ENCODE data around the gene TEF.

The TEF gene

DNA sequence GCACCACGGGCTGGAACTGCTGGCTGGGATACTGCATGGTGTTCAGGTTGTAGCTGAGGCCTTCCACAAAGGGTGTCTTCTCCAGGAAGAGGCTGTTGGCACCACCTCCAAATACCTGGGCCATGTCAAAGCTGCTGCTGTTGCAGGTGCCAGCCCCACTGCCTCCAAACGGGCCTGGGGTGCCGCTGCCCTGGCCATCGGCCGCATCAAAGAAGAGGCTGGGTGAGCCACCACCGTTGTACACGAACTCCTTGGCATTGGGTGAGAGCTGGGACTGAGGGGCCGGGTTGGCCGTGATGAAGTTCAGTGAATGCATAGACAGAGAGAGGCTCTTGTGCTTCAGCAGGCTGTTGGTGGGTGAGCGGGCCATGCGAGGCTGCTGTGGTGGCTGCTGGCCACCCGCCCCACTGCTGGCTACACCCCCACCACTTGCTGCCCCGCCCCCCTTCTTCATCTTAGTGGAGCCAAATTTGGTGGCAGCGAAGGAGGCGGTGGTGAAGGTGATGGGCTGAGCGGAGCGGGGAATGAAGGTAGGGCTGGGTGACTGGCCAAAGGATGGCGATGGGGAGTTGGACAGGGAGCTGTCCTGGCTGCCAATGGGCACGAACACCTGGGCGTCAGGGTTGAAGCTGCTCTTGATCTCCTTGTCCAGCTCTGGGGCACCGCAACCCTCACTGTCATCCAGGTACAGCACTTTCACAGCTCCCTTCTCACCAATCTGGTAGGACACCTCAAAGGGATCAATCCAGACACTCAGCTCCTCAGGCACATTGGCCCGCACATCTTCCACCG is 54.8 kb downstream of the TEF start:
- no peak for TF ChIP-seq YY1 (IDR thresholded peaks at IDR 0.05; ENCODE audit: low read depth)
- no peak for TF ChIP-seq TAF1 (IDR thresholded peaks at IDR 0.05; ENCODE audit: low read depth)
- no peak for TF ChIP-seq RAD21 (IDR thresholded peaks at IDR 0.05; ENCODE audit: low read depth)
- no peak for TF ChIP-seq TCF12 (IDR thresholded peaks at IDR 0.05; ENCODE audit: low read depth)
- no peak for TF ChIP-seq EGR1 (IDR thresholded peaks at IDR 0.05)
- TF ChIP-seq, protein P1, sequence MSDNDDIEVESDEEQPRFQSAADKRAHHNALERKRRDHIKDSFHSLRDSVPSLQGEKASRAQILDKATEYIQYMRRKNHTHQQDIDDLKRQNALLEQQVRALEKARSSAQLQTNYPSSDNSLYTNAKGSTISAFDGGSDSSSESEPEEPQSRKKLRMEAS (IDR thresholded peaks at IDR 0.05): no peak
- no peak for TF ChIP-seq TEAD4 (IDR thresholded peaks at IDR 0.05)
- TF ChIP-seq, protein P2, sequence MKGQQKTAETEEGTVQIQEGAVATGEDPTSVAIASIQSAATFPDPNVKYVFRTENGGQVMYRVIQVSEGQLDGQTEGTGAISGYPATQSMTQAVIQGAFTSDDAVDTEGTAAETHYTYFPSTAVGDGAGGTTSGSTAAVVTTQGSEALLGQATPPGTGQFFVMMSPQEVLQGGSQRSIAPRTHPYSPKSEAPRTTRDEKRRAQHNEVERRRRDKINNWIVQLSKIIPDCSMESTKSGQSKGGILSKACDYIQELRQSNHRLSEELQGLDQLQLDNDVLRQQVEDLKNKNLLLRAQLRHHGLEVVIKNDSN (IDR thresholded peaks at IDR 0.05): no peak
- no peak for TF ChIP-seq CEBPB (IDR thresholded peaks at IDR 0.05)
- no peak for TF ChIP-seq ZBTB7A (IDR thresholded peaks at IDR 0.05; ENCODE audit: low read depth)
- TF ChIP-seq, protein P3, sequence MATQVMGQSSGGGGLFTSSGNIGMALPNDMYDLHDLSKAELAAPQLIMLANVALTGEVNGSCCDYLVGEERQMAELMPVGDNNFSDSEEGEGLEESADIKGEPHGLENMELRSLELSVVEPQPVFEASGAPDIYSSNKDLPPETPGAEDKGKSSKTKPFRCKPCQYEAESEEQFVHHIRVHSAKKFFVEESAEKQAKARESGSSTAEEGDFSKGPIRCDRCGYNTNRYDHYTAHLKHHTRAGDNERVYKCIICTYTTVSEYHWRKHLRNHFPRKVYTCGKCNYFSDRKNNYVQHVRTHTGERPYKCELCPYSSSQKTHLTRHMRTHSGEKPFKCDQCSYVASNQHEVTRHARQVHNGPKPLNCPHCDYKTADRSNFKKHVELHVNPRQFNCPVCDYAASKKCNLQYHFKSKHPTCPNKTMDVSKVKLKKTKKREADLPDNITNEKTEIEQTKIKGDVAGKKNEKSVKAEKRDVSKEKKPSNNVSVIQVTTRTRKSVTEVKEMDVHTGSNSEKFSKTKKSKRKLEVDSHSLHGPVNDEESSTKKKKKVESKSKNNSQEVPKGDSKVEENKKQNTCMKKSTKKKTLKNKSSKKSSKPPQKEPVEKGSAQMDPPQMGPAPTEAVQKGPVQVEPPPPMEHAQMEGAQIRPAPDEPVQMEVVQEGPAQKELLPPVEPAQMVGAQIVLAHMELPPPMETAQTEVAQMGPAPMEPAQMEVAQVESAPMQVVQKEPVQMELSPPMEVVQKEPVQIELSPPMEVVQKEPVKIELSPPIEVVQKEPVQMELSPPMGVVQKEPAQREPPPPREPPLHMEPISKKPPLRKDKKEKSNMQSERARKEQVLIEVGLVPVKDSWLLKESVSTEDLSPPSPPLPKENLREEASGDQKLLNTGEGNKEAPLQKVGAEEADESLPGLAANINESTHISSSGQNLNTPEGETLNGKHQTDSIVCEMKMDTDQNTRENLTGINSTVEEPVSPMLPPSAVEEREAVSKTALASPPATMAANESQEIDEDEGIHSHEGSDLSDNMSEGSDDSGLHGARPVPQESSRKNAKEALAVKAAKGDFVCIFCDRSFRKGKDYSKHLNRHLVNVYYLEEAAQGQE (IDR thresholded peaks at IDR 0.05; ENCODE audit: low read depth): no peak
- no peak for TF ChIP-seq CREB1 (IDR thresholded peaks at IDR 0.05; ENCODE audit: low read depth)

DNA sequence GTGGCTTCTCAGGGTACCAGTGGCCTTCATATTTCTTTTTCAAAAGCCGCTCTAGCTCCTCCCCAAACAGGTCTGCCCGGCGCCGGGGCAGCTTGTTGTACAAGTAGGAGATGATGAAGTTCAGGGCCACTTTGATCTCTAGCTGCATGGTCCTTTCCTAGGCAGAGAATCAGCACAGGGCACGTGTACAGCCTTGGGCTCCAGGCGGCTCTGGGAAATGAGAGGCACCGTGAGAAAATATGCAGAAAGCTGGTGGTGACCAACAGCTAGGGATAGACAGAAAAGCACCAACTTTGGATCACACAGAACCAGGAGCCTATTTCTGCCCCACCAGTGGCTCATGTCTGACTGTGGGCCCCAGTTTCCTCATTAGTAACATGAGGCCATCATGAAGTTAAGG is 55.5 kb downstream of the TEF start:
- TF ChIP-seq NFIC (IDR thresholded peaks at IDR 0.05) (no peak), EGR1 (IDR thresholded peaks at IDR 0.05) (no peak), TCF12 (IDR thresholded peaks at IDR 0.05; ENCODE audit: low read depth) (no peak), TEAD4 (IDR thresholded peaks at IDR 0.05) (no peak), FOXM1 (IDR thresholded peaks at IDR 0.05; ENCODE audit: borderline replicate concordance, low read depth) (no peak), ZBTB7A (IDR thresholded peaks at IDR 0.05; ENCODE audit: low read depth) (no peak), CREB1 (IDR thresholded peaks at IDR 0.05; ENCODE audit: low read depth) (no peak), TAF1 (IDR thresholded peaks at IDR 0.05; ENCODE audit: low read depth) (no peak), YY1 (IDR thresholded peaks at IDR 0.05; ENCODE audit: low read depth) (no peak), CEBPB (IDR thresholded peaks at IDR 0.05) (no peak), RAD21 (IDR thresholded peaks at IDR 0.05; ENCODE audit: low read depth) (no peak), EP300 (IDR thresholded peaks at IDR 0.05; ENCODE audit: borderline replicate concordance) (no peak)
- TF ChIP-seq, protein P2 (IDR thresholded peaks at IDR 0.05): no peak
- TF ChIP-seq, protein P3 (IDR thresholded peaks at IDR 0.05; ENCODE audit: low read depth): no peak
- TF ChIP-seq, protein P1 (IDR thresholded peaks at IDR 0.05): no peak

DNA sequence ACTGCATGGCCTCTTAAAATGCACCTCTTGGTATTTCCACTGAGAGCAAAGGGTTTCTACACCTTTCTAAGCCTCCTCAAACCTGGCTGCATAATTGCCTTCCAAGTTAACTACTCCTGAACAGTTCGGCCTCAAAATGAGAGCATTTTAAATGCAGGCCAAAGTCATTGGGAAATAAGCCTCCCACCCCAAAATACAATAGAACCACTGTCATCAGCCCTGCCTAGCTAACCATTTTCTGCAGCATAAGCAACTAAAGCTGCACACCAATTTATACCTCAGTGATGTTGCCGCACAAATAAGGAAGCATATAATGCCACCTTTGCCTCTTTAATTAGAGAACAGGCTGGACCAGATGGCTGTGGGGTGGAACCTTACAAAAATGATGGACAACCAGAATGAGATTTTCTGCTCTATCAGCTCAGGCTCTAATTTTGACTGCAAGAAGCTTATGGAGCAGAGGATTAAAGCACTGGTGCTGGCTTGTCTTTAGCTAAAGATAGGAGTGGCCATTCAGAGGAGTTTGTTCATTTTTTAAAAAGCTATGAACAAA is 60.6 kb downstream of the TEF start:
- TF ChIP-seq TEAD4 (IDR thresholded peaks at IDR 0.05) (no peak), CEBPB (IDR thresholded peaks at IDR 0.05) (no peak), EP300 (IDR thresholded peaks at IDR 0.05; ENCODE audit: borderline replicate concordance) (no peak), NFIC (IDR thresholded peaks at IDR 0.05) (no peak), EGR1 (IDR thresholded peaks at IDR 0.05) (no peak)

DNA sequence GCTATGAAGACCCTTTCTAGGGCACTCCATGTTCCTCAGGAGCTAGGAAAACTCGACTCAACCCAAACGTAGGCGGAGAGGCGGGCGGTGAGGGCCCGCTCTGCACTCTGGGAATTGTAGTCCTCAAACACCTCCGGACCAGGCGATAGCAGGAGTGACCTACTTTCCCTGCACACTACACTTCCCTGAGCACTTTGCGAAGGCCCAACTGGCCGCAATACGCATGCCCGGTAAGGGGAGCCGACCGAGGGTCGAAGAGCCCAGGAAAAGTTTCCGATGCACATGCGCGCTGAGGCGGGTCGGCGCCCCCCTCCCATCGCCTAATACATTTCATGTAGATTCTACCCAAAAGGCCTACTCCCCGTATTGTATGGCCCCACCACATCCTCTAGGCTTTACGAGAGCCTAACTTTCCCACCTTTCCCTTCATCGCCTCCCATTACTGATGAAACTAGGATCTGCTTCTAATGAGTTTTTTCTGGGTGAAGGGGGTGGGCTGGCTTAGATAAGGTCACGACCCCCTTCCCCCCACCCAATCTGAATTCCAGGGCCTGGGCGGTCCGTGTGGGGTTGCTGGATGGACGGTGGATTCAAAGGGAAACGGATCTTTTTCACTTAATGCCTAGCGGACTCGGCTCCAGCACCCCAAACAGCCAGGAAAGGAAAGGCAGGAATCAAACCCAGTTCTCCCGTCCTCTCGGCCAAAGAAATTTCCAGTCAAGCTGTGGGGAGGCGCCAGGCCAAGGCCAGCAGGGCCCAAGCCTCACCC is 62.8 kb downstream of the TEF start:
- TF ChIP-seq CREB1 (IDR thresholded peaks at IDR 0.05; ENCODE audit: low read depth) (no peak), NFIC (IDR thresholded peaks at IDR 0.05) (no peak), TAF1 (IDR thresholded peaks at IDR 0.05; ENCODE audit: low read depth) (no peak), EP300 (IDR thresholded peaks at IDR 0.05; ENCODE audit: borderline replicate concordance) (no peak), RAD21 (IDR thresholded peaks at IDR 0.05; ENCODE audit: low read depth) (no peak), EGR1 (IDR thresholded peaks at IDR 0.05) (no peak), FOXM1 (IDR thresholded peaks at IDR 0.05; ENCODE audit: borderline replicate concordance, low read depth) (no peak), YY1 (IDR thresholded peaks at IDR 0.05; ENCODE audit: low read depth) (no peak), CEBPB (IDR thresholded peaks at IDR 0.05) (no peak), TEAD4 (IDR thresholded peaks at IDR 0.05) (no peak), ZBTB7A (IDR thresholded peaks at IDR 0.05; ENCODE audit: low read depth) (no peak; the same call in 1 of the 2 replicates), TCF12 (IDR thresholded peaks at IDR 0.05; ENCODE audit: low read depth) (no peak)
- TF ChIP-seq, protein P3 (IDR thresholded peaks at IDR 0.05; ENCODE audit: low read depth): no peak
- TF ChIP-seq, protein P1 (IDR thresholded peaks at IDR 0.05): no peak
- TF ChIP-seq, protein P2 (IDR thresholded peaks at IDR 0.05): no peak

Measured in Ishikawa (cell line).